SK-N-SH treated with all-trans-retinoic acid at 6 μM for 48 hours (cell line): ENCODE results near the gene BICC1.

Source experiments
- ARNTL ChIP-seq: fragments of 450-650 bp; formaldehyde crosslinking; IDR thresholded peaks from 2 replicates; pipeline ENCODE4 v1.5.0; 2020; ENCODE audit warnings: low read depth, mild to moderate bottlenecking, moderate library complexity, borderline replicate concordance
- BACH2 ChIP-seq: fragments of 250-450 bp; sonication (Bioruptor Pico); IDR thresholded peaks from 2 replicates; pipeline ENCODE4 v1.9.0; 2021; ENCODE audit warnings: mild to moderate bottlenecking, borderline replicate concordance
- CSDC2 ChIP-seq: fragments of 250-450 bp; sonication (Bioruptor Pico); IDR thresholded peaks from 2 replicates; pipeline ENCODE4 v1.5.0; 2020; ENCODE audit warnings: mild to moderate bottlenecking, moderate library complexity
- PPARA ChIP-seq: fragments of 250-450 bp; sonication (Bioruptor Pico); IDR thresholded peaks from 2 replicates; pipeline ENCODE4 v1.5.0; 2020; ENCODE audit warnings: mild to moderate bottlenecking, borderline replicate concordance
- TCF4 ChIP-seq: fragments of 250-450 bp; sonication (Bioruptor Pico); IDR thresholded peaks from 2 replicates; pipeline ENCODE4 v1.8.0; 2021; ENCODE audit warnings: mild to moderate bottlenecking, moderate library complexity, borderline replicate concordance
- TOX ChIP-seq: fragments of 250-450 bp; sonication (Bioruptor Pico); IDR thresholded peaks from 2 replicates; pipeline ENCODE4 v1.8.0; 2021; ENCODE audit warnings: mild to moderate bottlenecking, moderate library complexity, borderline replicate concordance
- ZFP3 ChIP-seq: fragments of 250-450 bp; sonication (Bioruptor Pico); IDR thresholded peaks from 2 replicates; pipeline ENCODE4 v1.5.0; 2020; ENCODE audit warnings: mild to moderate bottlenecking, moderate library complexity
- ZFP30 ChIP-seq: fragments of 450-650 bp; formaldehyde crosslinking; IDR thresholded peaks from 2 replicates; pipeline ENCODE4 v1.5.0; 2022; ENCODE audit warnings: mild to moderate bottlenecking, moderate library complexity
- ZNF565 ChIP-seq: fragments of 450-650 bp; formaldehyde crosslinking; conservative IDR thresholded peaks from 2 replicates; pipeline ENCODE4 v1.5.0; 2020; ENCODE audit warnings: low read depth, mild to moderate bottlenecking, moderate library complexity
- ZNF70 ChIP-seq: fragments of 450-650 bp; formaldehyde crosslinking; IDR thresholded peaks from 2 replicates; pipeline ENCODE4 v1.5.0; 2020; ENCODE audit warnings: mild to moderate bottlenecking, moderate library complexity
- ZNF8 ChIP-seq: fragments of 450-650 bp; formaldehyde crosslinking; IDR thresholded peaks from 2 replicates; pipeline ENCODE4 v1.5.0; 2020; ENCODE audit warnings: mild to moderate bottlenecking, moderate library complexity
- TF ChIP-seq, protein P1 (sequence below): fragments of 250-450 bp; sonication (Bioruptor Pico); IDR thresholded peaks from 2 replicates; pipeline ENCODE4 v1.8.0; 2020; ENCODE audit warnings: mild to moderate bottlenecking, moderate library complexity, borderline replicate concordance

DNA sequence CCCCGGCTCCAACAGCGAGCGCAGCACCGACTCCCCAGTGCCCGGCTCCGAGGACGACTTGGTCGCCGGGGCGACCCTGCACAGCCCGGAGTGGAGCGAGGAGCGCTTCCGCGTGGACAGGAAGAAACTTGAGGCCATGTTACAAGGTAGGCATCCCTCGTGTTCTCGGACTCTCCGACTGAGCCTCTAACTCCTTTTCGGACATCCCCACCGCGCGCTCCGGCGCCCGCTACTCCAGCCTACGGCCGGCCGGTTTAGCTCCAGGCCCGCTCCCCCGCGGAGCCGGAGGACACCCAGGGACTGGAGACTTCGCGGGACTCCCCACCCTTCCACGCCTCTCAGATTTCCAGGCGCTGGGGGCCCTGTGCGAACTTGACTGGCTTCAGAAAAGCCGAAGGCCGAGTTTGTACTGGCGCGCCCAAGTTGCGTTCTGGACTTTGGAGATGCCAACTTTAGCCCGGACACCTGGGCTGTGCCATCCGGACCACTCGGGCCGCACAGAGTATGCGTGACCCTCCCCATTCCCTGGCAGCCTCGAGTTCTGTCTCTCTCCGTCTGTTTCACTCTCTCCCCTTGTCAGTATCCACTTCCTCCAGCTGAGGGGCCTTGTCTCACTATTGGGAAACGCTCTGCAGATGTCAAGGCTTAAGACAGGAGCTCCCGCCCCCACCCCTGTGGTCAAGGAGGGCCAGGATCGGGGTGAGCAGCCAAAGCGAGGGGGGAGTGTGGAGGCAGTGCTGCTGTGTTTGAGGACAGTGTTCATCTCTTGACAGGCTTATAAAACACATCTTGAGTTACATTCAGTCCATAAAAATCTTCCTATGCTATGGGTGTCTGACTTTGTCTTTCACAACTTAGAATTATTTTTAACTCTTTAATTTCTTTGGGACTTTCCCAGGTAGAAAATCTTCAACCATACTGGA, 777 bp downstream of the BICC1 start:
- no peak for TF ChIP-seq TOX (CRISPR knock-in tag)
- no peak for TF ChIP-seq ZFP30 (CRISPR knock-in tag)
- no peak for TF ChIP-seq TCF4 (CRISPR knock-in tag)
- no peak for TF ChIP-seq ZNF8 (CRISPR knock-in tag)
- TF ChIP-seq BACH2 (CRISPR knock-in tag): no peak
- TF ChIP-seq ARNTL: no peak
- TF ChIP-seq ZFP3 (CRISPR knock-in tag): no peak
- TF ChIP-seq PPARA (CRISPR knock-in tag): no peak
- TF ChIP-seq ZNF70 (CRISPR knock-in tag): no peak
- no peak for TF ChIP-seq CSDC2
- TF ChIP-seq, protein P1, sequence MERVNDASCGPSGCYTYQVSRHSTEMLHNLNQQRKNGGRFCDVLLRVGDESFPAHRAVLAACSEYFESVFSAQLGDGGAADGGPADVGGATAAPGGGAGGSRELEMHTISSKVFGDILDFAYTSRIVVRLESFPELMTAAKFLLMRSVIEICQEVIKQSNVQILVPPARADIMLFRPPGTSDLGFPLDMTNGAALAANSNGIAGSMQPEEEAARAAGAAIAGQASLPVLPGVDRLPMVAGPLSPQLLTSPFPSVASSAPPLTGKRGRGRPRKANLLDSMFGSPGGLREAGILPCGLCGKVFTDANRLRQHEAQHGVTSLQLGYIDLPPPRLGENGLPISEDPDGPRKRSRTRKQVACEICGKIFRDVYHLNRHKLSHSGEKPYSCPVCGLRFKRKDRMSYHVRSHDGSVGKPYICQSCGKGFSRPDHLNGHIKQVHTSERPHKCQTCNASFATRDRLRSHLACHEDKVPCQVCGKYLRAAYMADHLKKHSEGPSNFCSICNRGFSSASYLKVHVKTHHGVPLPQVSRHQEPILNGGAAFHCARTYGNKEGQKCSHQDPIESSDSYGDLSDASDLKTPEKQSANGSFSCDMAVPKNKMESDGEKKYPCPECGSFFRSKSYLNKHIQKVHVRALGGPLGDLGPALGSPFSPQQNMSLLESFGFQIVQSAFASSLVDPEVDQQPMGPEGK: no peak
- TF ChIP-seq ZNF565: no peak
